H9 (cell line): ENCODE data around the gene TH. TPM values are rescaled to one million over a fixed set of nuclear protein-coding genes. Genes with fewer than 3 reads are reported as not detected.

ENCODE experiments used
- DNase-seq: peaks from one replicate; pipeline ENCODE4 v3.0.0-alpha.2; 2017
- H2AFZ ChIP-seq: one replicate; pipeline ENCODE4 v1.6.1; 2013; ENCODE audit warnings: mild to moderate bottlenecking, low read length, control low read depth, moderate library complexity
- H2AK5ac ChIP-seq: 2 replicates; pipeline ENCODE4 v1.6.1; 2013; ENCODE audit warnings: low read length, control low read depth, mixed read lengths; ENCODE audit not compliant: insufficient read length
- H2BK120ac ChIP-seq: one replicate; pipeline ENCODE4 v1.6.1; 2013; ENCODE audit warnings: low read depth, mild to moderate bottlenecking, low read length, control low read depth, inconsistent platforms; ENCODE audit not compliant: poor library complexity, severe bottlenecking
- H2BK12ac ChIP-seq: 2 replicates; pipeline ENCODE4 v1.6.1; 2013; ENCODE audit warnings: low read length, control low read depth, mixed read lengths, low read depth; ENCODE audit not compliant: insufficient read length
- H2BK15ac ChIP-seq: 2 replicates; pipeline ENCODE4 v1.6.1; 2013; ENCODE audit warnings: low read depth, low read length, control low read depth
- H2BK20ac ChIP-seq: one replicate; pipeline ENCODE4 v1.6.1; 2013; ENCODE audit warnings: low read depth, mild to moderate bottlenecking, low read length, control low read depth, inconsistent platforms; ENCODE audit not compliant: poor library complexity, severe bottlenecking
- H2BK5ac ChIP-seq: 2 replicates; pipeline ENCODE4 v1.6.1; 2013; ENCODE audit warnings: low read length, control low read depth, mixed read lengths; ENCODE audit not compliant: insufficient read length
- H3K14ac ChIP-seq: 2 replicates; pipeline ENCODE4 v1.6.1; 2013; ENCODE audit warnings: low read length, control low read depth; ENCODE audit not compliant: insufficient read depth
- H3K18ac ChIP-seq: 2 replicates; pipeline ENCODE4 v1.6.1; 2013; ENCODE audit warnings: low read depth, mild to moderate bottlenecking, mixed read lengths, low read length, control low read depth; ENCODE audit not compliant: insufficient read length
- H3K23ac ChIP-seq: 2 replicates; pipeline ENCODE4 v1.6.1; 2013; ENCODE audit warnings: low read length, control low read depth, mixed read lengths, low read depth; ENCODE audit not compliant: insufficient read length
- H3K23me2 ChIP-seq: 2 replicates; pipeline ENCODE4 v1.6.1; 2013; ENCODE audit warnings: low read depth, mild to moderate bottlenecking, mixed read lengths, low read length, control low read depth; ENCODE audit not compliant: insufficient read length, poor library complexity, severe bottlenecking
- H3K27ac ChIP-seq: 2 replicates; pipeline ENCODE4 v1.5.1; 2013; ENCODE audit warnings: low read length, control low read depth, mixed read lengths, low read depth; ENCODE audit not compliant: insufficient read length
- H3K27me3 ChIP-seq: 2 replicates; pipeline ENCODE4 v1.6.1; 2013; ENCODE audit warnings: low read length, control low read depth, inconsistent platforms; ENCODE audit not compliant: insufficient read depth
- H3K4ac ChIP-seq: 2 replicates; pipeline ENCODE4 v1.6.1; 2013; ENCODE audit warnings: low read depth, mild to moderate bottlenecking, control low read depth, inconsistent platforms, low read length, moderate library complexity
- H3K4me1 ChIP-seq: 2 replicates; pipeline ENCODE4 v1.6.1; 2013; ENCODE audit warnings: low read length, control low read depth, inconsistent platforms; ENCODE audit not compliant: insufficient read depth
- H3K4me2 ChIP-seq: 2 replicates; pipeline ENCODE4 v1.6.1; 2013; ENCODE audit warnings: low read length, control low read depth, mixed read lengths; ENCODE audit not compliant: insufficient read length, insufficient read depth
- H3K56ac ChIP-seq: 2 replicates; pipeline ENCODE4 v1.6.1; 2013; ENCODE audit warnings: low read depth, mild to moderate bottlenecking, mixed read lengths, low read length, control low read depth; ENCODE audit not compliant: insufficient read length
- H3K79me1 ChIP-seq: 2 replicates; pipeline ENCODE4 v1.6.1; 2013; ENCODE audit warnings: low read depth, mild to moderate bottlenecking, moderate library complexity, low read length, control low read depth, inconsistent platforms; ENCODE audit not compliant: insufficient read depth, poor library complexity, severe bottlenecking
- H3K79me2 ChIP-seq: 2 replicates; pipeline ENCODE4 v1.6.1; 2013; ENCODE audit warnings: low read length, control low read depth, inconsistent platforms; ENCODE audit not compliant: insufficient read depth
- H3K9ac ChIP-seq: 2 replicates; pipeline ENCODE4 v1.6.1; 2013; ENCODE audit warnings: low read length, control low read depth, mixed read lengths; ENCODE audit not compliant: insufficient read length; ENCODE audit errors: extremely low read depth
- H3K9me3 ChIP-seq: one replicate; pipeline ENCODE4 v1.6.1; 2013; ENCODE audit warnings: low read depth, low read length, inconsistent platforms; ENCODE audit not compliant: control insufficient read depth
- H3T11ph ChIP-seq: one replicate; pipeline ENCODE4 v1.6.1; 2013; ENCODE audit warnings: mild to moderate bottlenecking, low read length, control low read depth, inconsistent platforms
- H4K20me1 ChIP-seq: one replicate; pipeline ENCODE4 v1.6.1; 2013; ENCODE audit not compliant: control insufficient read depth, insufficient read length, insufficient read depth
- H4K5ac ChIP-seq: 2 replicates; pipeline ENCODE4 v1.6.1; 2013; ENCODE audit warnings: low read depth, mild to moderate bottlenecking, mixed read lengths, low read length, control low read depth; ENCODE audit not compliant: insufficient read length
- H4K8ac ChIP-seq: replicated peaks from 2 replicates; pipeline ENCODE4 v1.6.1; 2013; ENCODE audit warnings: low read length, control low read depth, mixed read lengths, low read depth; ENCODE audit not compliant: insufficient read length
- H4K91ac ChIP-seq: 2 replicates; pipeline ENCODE4 v1.6.1; 2013; ENCODE audit warnings: low read depth, mild to moderate bottlenecking, moderate library complexity, mixed read lengths, low read length, control low read depth; ENCODE audit not compliant: insufficient read length
- H3K27ac Mint-ChIP-seq, 3 experiments: 2 replicates in 2 of 3; 3 replicates in 1 of 3; pipeline ENCODE4 v1.8.0; 2020 to 2021; ENCODE audit warnings: mixed read lengths in 3 of 3, mild to moderate bottlenecking in 1 of 3, moderate library complexity in 1 of 3
- H3K27me3 Mint-ChIP-seq: 2 replicates; pipeline ENCODE4 v1.8.0; 2021; ENCODE audit warnings: low read depth, mild to moderate bottlenecking, moderate library complexity, mixed read lengths
- H3K36me3 Mint-ChIP-seq, 3 experiments: 2 replicates in 2 of 3; 3 replicates in 1 of 3; pipeline ENCODE4 v1.8.0; 2020 to 2021; ENCODE audit warnings: low read depth in 3 of 3, mixed read lengths in 3 of 3; ENCODE audit not compliant: insufficient read depth in 1 of 3
- H3K4me1 Mint-ChIP-seq, 2 experiments: 2 replicates each; pipeline ENCODE4 v1.8.0; 2020; ENCODE audit warnings: mixed read lengths in 2 of 2
- H3K4me3 Mint-ChIP-seq, 2 experiments: 2 replicates in 1 of 2; 3 replicates in 1 of 2; pipeline ENCODE4 v1.8.0; 2020 to 2021; ENCODE audit warnings: mild to moderate bottlenecking in 2 of 2, mixed read lengths in 2 of 2, moderate library complexity in 1 of 2
- H3K9me3 Mint-ChIP-seq, 2 experiments: 2 replicates in 1 of 2; 3 replicates in 1 of 2; pipeline ENCODE4 v1.8.0; 2020; ENCODE audit warnings: mild to moderate bottlenecking in 2 of 2, mixed read lengths in 2 of 2, moderate library complexity in 1 of 2
- CTCF ChIP-seq: fragments of 200-600 bp; sonication (generic); conservative IDR thresholded peaks from 3 replicates; pipeline ENCODE4 v1.8.0; 2021; ENCODE audit warnings: antibody characterized with exemption, mild to moderate bottlenecking
- WGBS: extraction: QIAGEN DNeasy Blood & Tissue Kit; methylation state at CpG from one replicate; pipeline ENCODE4 v1.1.7; 2013; ENCODE audit warnings: missing lambda C conversion rate, low lambda C conversion rate, mixed read lengths; ENCODE audit not compliant: insufficient read length; ENCODE audit errors: extremely low coverage; 5-methylcytosine and 5-hydroxymethylcytosine counted together
- total RNA-seq: library from RNA; stranded (reverse); gene quantifications from 2 replicates; pipeline ENCODE4 v1.2.1, GENCODE V29; 2021

Gene TH
- total RNA-seq, 1 experiment from 2014 or later, result not detected

DNA sequence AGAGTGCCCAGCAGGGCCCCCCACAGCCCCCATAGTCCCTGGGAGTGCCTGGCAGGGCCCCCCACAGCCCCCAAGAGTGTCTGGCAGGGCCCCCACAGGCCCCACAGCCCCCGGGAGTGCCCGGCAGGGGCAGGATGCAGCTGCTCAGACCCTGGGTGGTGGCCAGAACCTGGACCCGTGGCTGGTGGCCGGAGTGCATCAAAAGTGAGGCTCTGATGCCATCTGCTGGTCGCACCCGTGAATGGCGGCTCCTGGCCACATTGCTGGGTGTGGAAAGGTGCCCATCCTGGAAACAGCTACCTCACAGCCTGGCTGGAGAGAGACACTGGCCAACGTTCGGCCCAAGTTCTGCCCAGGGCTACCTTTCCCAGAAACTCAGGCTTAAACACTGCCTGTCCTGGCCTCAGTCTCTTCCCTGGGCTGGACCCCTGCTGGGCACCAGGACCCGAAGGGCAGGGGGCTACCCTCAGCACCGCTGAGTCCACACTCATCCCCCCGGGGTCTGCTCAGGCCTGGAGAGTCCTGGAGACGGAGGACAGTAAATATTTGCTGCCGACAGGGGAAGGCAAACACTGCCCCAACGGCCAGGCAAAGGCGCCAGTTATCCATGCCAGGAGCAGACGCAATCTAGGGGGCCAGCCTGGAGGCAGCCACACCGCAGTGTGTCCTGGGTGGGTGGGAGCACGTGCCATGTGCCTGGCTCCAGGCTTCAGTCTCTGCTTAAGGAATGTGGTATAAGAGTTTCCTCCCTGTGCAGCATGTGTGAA lies 15.0 kb downstream of the TH start:
- DNase-seq, result peak; percentile 81
- H3K27ac ChIP-seq, result no peak overlapping the region
- no peak overlapping the region for H3K4me2 ChIP-seq
- H3K4me1 ChIP-seq, result no peaks in the 10 kb centered on the region
- no peak overlapping the region for H2BK20ac ChIP-seq
- H4K8ac ChIP-seq, result no peak overlapping the region
- H3K23ac ChIP-seq, result no peak overlapping the region
- Mint-ChIP-seq H3K4me1 (no peaks in the 10 kb centered on the region; a peak in 1 of 4 replicates), H3K36me3 (no peaks in the 10 kb centered on the region), H3K27ac (no peak overlapping the region), H3K27me3 (peaks cover 7% of the 10 kb centered on the region), H3K4me3 (no peak overlapping the region), H3K9me3 (no peaks in the 10 kb centered on the region)
- no peak overlapping the region for H2BK5ac ChIP-seq
- H2BK120ac ChIP-seq, result no peak overlapping the region
- H3K9me3 ChIP-seq, result no peaks in the 10 kb centered on the region
- no CpG with 5 or more reads among the region's 19 CpGs for WGBS
- no peak overlapping the region for H3K9ac ChIP-seq
- H3K27me3 ChIP-seq, result no peaks in the 10 kb centered on the region
- H3K79me1 ChIP-seq, result no peaks in the 10 kb centered on the region
- no peak overlapping the region for H2AFZ ChIP-seq
- no peak overlapping the region for H3K18ac ChIP-seq
- H3K79me2 ChIP-seq, result no peaks in the 10 kb centered on the region
- no peaks in the 10 kb centered on the region for H3K23me2 ChIP-seq
- no peak overlapping the region for H3K4ac ChIP-seq
- no peak overlapping the region for H2AK5ac ChIP-seq
- no peak overlapping the region for H3K56ac ChIP-seq
- H3T11ph ChIP-seq, result no peak overlapping the region
- no peak overlapping the region for H2BK15ac ChIP-seq
- no peak overlapping the region for H4K91ac ChIP-seq
- H4K20me1 ChIP-seq, result no peaks in the 10 kb centered on the region
- no peak overlapping the region for H3K14ac ChIP-seq
- no peak overlapping the region for H4K5ac ChIP-seq
- no peak overlapping the region for H2BK12ac ChIP-seq
- TF ChIP-seq CTCF, result peak; percentile 87
